ENCODE data around the gene ZFP92.

Gene ZFP92

GRCh38 chrX:153441296-153441695, 30.0 kb downstream of the ZFP92 start:
- no peak for DNase-seq

GRCh38 chrX:153441981-153442380, 30.7 kb downstream of the ZFP92 start:
- no peak for DNase-seq

- no peak for DNase-seq
Observed at GRCh38 chrX:153442463-153442862, 31.2 kb downstream of the ZFP92 start.

- DNase-seq: no peak
Observed at GRCh38 chrX:153443476-153444332, 32.4 kb downstream of the ZFP92 start.

GRCh38 chrX:153444333-153445011, 33.2 kb downstream of the ZFP92 start:
- no peak for DNase-seq

- no peak for DNase-seq
Observed at GRCh38 chrX:153445106-153445855, 34.0 kb downstream of the ZFP92 start.

GRCh38 chrX:153445856-153446635, 34.8 kb downstream of the ZFP92 start, which contains the start of gene TREX2:
TSS of gene TREX2 (minus strand) at chrX:153446056. CDS start at chrX:153445430, 626 bp downstream.
- DNase-seq: no peak

GRCh38 chrX:153446636-153446936, 35.3 kb downstream of the ZFP92 start:
- DNase-seq: no peak

GRCh38 chrX:153446950-153447580, 35.8 kb downstream of the ZFP92 start:
- no peak for DNase-seq

GRCh38 chrX:153447581-153447960, 36.3 kb downstream of the ZFP92 start:
- DNase-seq: no peak

- no peak for DNase-seq
Observed at GRCh38 chrX:153448556-153449367, 37.5 kb downstream of the ZFP92 start.

GRCh38 chrX:153449368-153450113, 38.3 kb downstream of the ZFP92 start:
- no peak for DNase-seq

- no peak for DNase-seq
Observed at GRCh38 chrX:153450114-153450948, 39.1 kb downstream of the ZFP92 start.

GRCh38 chrX:153450949-153451277, 39.6 kb downstream of the ZFP92 start:
- DNase-seq: no peak

GRCh38 chrX:153454901-153455550, 43.8 kb downstream of the ZFP92 start:
- DNase-seq: no peak

GRCh38 chrX:153455571-153455970, 44.3 kb downstream of the ZFP92 start:
- DNase-seq: no peak

GRCh38 chrX:153456161-153456560, 44.9 kb downstream of the ZFP92 start:
- no peak for DNase-seq

- DNase-seq: no peak
Observed at GRCh38 chrX:153456704-153457103, 45.4 kb downstream of the ZFP92 start.

GRCh38 chrX:153457136-153457825, 46.0 kb downstream of the ZFP92 start:
- DNase-seq: no peak

Data from retina (tissue), 1 donor.